Natural killer cell (primary cell): ENCODE measurements around the gene PPP1R12C. TPM values are rescaled to one million over a fixed set of nuclear protein-coding genes. Genes with fewer than 3 reads are reported as not detected.

Source experiments
- ATAC-seq, 3 donors: fragments of 150-1000 bp in 2 of 3; fragments of 200-7000 bp in 1 of 3; cut with Tn5 transposase; 1 replicate in 1 of 3; 2 replicates in 2 of 3; pipeline ENCODE4 v1.10.0; 2021; ENCODE audit warnings: mild to moderate bottlenecking in 2 of 3, moderate library complexity in 2 of 3
- DNase-seq, 2 donors: peaks; one replicate each; pipeline versions ENCODE4 v3.0.0 to v3.0.0-alpha.2; 2013 to 2021; ENCODE audit warnings: mixed read lengths in 1 of 2
- H3K27ac ChIP-seq: one replicate; pipeline ENCODE4 v1.5.1; 2013; ENCODE audit warnings: mild to moderate bottlenecking, low read length
- H3K27me3 ChIP-seq: one replicate; pipeline ENCODE4 v1.6.1; 2013; ENCODE audit warnings: low read length; ENCODE audit not compliant: control insufficient read depth, insufficient read depth
- H3K36me3 ChIP-seq: one replicate; pipeline ENCODE4 v1.6.1; 2013; ENCODE audit warnings: low read length; ENCODE audit not compliant: control insufficient read depth, insufficient read depth
- H3K4me1 ChIP-seq: one replicate; pipeline ENCODE4 v1.6.1; 2013; ENCODE audit warnings: low read length; ENCODE audit not compliant: control insufficient read depth, insufficient read depth
- H3K4me3 ChIP-seq: one replicate; pipeline ENCODE4 v1.5.1; 2013; ENCODE audit warnings: low read length
- H3K9me3 ChIP-seq: one replicate; pipeline ENCODE4 v1.6.1; 2013; ENCODE audit warnings: low read length; ENCODE audit not compliant: control insufficient read depth, insufficient read depth
- H3K27ac Mint-ChIP-seq, 2 donors: one replicate each; pipeline ENCODE4 v1.8.0; 2022; ENCODE audit warnings: mild to moderate bottlenecking in 2 of 2, mixed read lengths in 2 of 2, moderate library complexity in 1 of 2
- H3K27me3 Mint-ChIP-seq, 2 donors: one replicate each; pipeline ENCODE4 v1.8.0; 2022; ENCODE audit warnings: low read depth in 2 of 2, mixed read lengths in 2 of 2
- H3K36me3 Mint-ChIP-seq: one replicate; pipeline ENCODE4 v1.8.0; 2022; ENCODE audit warnings: mixed read lengths
- H3K4me1 Mint-ChIP-seq, 2 donors: one replicate each; pipeline ENCODE4 v1.8.0; 2022; ENCODE audit warnings: mixed read lengths in 2 of 2
- H3K4me3 Mint-ChIP-seq: one replicate; pipeline ENCODE4 v1.8.0; 2022; ENCODE audit warnings: mild to moderate bottlenecking, moderate library complexity, mixed read lengths
- H3K9me3 Mint-ChIP-seq, 2 donors: one replicate each; pipeline ENCODE4 v1.8.0; 2022; ENCODE audit warnings: mixed read lengths in 2 of 2
- CTCF ChIP-seq: fragments of 200-600 bp; IDR thresholded peaks from one replicate; pipeline ENCODE4 v1.8.0; 2022; ENCODE audit warnings: antibody characterized with exemption
- WGBS: methylation state at CpG from one replicate; pipeline ENCODE4 v1.1.7; 2013; ENCODE audit warnings: missing lambda C conversion rate; ENCODE audit not compliant: insufficient coverage; 5-methylcytosine and 5-hydroxymethylcytosine counted together
- intact Hi-C: fragments of 100-400 bp; cut with micrococcal nuclease; formaldehyde crosslinking; loops from one replicate; pipeline ENCODE4 v1.14.2; 2022
- total RNA-seq, 4 donors: library from RNA; stranded (reverse); fragments of 120-200 nt in 1 of 4; gene quantifications; one replicate each; pipeline versions ENCODE4 v1.2.3 to v1.2.4, GENCODE V29; 2013 to 2022

Gene PPP1R12C
- total RNA-seq, 3 donors from 2014 or later (not counting 1 experiment from before 2014, with no cell fraction given): 162 to 178 (median 174) TPM

GRCh38 chr19:55118401-55118991, 1.1 kb upstream of the PPP1R12C start:
- H3K27ac ChIP-seq: no peak overlapping the region
- no peaks in the 10 kb centered on the region for H3K27me3 ChIP-seq
- Mint-ChIP-seq H3K4me3 (peak overlapping the region; percentile 97), H3K27me3 (peaks cover 7 to 12% of the 10 kb centered on the region in 2 donors), H3K36me3 (no peaks in the 10 kb centered on the region), H3K27ac (peak overlapping the region; percentile 84 to 98), H3K4me1 (peaks cover 36 to 45% of the 10 kb centered on the region in 2 donors), H3K9me3 (no peaks in the 10 kb centered on the region)
- ATAC-seq (no peak), DNase-seq (peak in 1 of 2 donors; percentile 27)
- intact Hi-C loops: loop anchor here (5.0 kb wide), 1 partner anchor 36 kb away; no protein-coding TSS in a partner anchor
- H3K4me3 ChIP-seq: peak overlapping the region; percentile 69
- no peak for TF ChIP-seq CTCF
- no peaks in the 10 kb centered on the region for H3K9me3 ChIP-seq
- WGBS: 24% methylated on average over 22 of the region's 22 CpGs
- H3K36me3 ChIP-seq: no peaks in the 10 kb centered on the region
- H3K4me1 ChIP-seq: peaks cover 43% of the 10 kb centered on the region

DNA sequence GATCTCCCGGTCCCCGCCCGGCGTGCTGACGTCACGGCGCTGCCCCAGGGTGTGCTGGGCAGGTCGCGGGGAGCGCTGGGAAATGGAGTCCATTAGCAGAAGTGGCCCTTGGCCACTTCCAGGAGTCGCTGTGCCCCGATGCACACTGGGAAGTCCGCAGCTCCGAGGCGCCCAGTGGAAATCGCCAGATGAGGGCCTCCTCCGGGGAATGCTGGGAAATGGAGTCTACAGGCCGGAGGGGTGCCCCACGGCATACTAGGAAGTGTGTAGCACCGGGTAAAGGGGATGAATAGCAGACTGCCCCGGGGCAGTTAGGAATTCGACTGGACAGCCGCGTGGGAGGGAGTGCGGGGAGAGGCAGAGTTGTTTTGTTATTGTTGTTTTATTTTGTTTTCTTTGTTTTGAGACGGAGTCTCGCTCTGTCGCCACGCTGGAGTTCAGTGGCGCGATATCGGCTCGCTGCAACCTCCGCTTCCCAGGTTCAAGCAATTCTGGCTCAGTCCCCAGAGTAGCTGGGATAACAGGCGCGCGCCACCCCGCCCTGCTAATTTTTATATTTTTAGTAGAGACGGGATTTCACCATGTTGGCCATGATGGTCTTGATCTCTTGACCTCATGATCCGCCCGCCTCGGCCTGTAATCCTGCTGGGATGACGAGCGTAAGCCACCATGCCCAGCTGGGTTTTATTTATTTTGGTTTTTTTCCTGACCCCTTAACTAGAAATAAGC, 390 bp upstream of the PPP1R12C start:
- Mint-ChIP-seq H3K9me3 (no peaks in the 10 kb centered on the region), H3K4me3 (peak overlapping the region; percentile 97), H3K36me3 (no peaks in the 10 kb centered on the region), H3K27ac (peak overlapping the region; percentile 84 to 98), H3K4me1 (peaks cover 36 to 48% of the 10 kb centered on the region in 2 donors), H3K27me3 (peaks cover under 1 to 6% of the 10 kb centered on the region in 2 donors)
- Histone ChIP-seq H3K4me1 (peaks cover 50% of the 10 kb centered on the region), H3K27me3 (no peaks in the 10 kb centered on the region), H3K36me3 (peaks cover 1% of the 10 kb centered on the region), H3K9me3 (no peaks in the 10 kb centered on the region), H3K4me3 (peak overlapping the region; percentile 69), H3K27ac (peak overlapping the region; percentile 44)
- intact Hi-C loops: loop anchor here (1.0 to 5.0 kb wide), 2 partner anchors 36 to 61 kb away; no protein-coding TSS in a partner anchor
- under 1% methylated on average over 44 of the region's 44 CpGs for WGBS
- no peak for TF ChIP-seq CTCF
- peak; percentile 90 to 98 (median 93) for ATAC-seq
- DNase-seq: peak; percentile 93 to 98

- TF ChIP-seq CTCF: no peak
- DNase-seq (peak; percentile 34 to 74), ATAC-seq (peak; percentile 16 to 30 (median 22))
- H3K4me1 Mint-ChIP-seq: peaks cover 36 to 49% of the 10 kb centered on the region in 2 donors
- peak overlapping the region; percentile 89 to 98 for H3K27ac Mint-ChIP-seq
- no peaks in the 10 kb centered on the region for H3K27me3 Mint-ChIP-seq
- peak overlapping the region; percentile 96 for H3K4me3 Mint-ChIP-seq
- Histone ChIP-seq H3K4me3 (peak overlapping the region; percentile 69), H3K36me3 (peaks cover 5% of the 10 kb centered on the region), H3K4me1 (peaks cover 51% of the 10 kb centered on the region), H3K27me3 (no peaks in the 10 kb centered on the region), H3K9me3 (no peaks in the 10 kb centered on the region), H3K27ac (peak overlapping the region; percentile 45)
- H3K9me3 Mint-ChIP-seq: no peaks in the 10 kb centered on the region
- no peaks in the 10 kb centered on the region for H3K36me3 Mint-ChIP-seq
- intact Hi-C loops: loop anchor here (5.0 kb wide), 1 partner anchor 34 kb away; no protein-coding TSS in a partner anchor
- under 1% methylated on average over 25 of the region's 25 CpGs for WGBS
Measured at GRCh38 chr19:55116232-55116858, 1.1 kb downstream of the PPP1R12C start.
